ENCODE results near the gene MSX1. TPM values are rescaled to one million over a fixed set of nuclear protein-coding genes. Genes with fewer than 3 reads are reported as not detected.
"Not testable (repeated sequence)": the region's sequence is repeated elsewhere in the genome, so short reads cannot be mapped to it uniquely, and the experiment has no call there.

The MSX1 gene
- total RNA-seq, 6 donors from 2014 or later: 1.1 to 16.8 (median 1.8) TPM; not detected in 1

- DNase-seq: peak in 1 of 2 donors; percentile 62
These were observed 40.9 kb upstream of the MSX1 start for GRCh38 chr4:4818415-4819212.

GRCh38 chr4:4819213-4819606, 40.3 kb upstream of the MSX1 start:
- H3K4me1 ChIP-seq: no peaks in the 10 kb centered on the region
- H3K36me3 ChIP-seq: no peaks in the 10 kb centered on the region
- peaks cover 0 to 5% (median 0%) of the 10 kb centered on the region in 4 donors for H3K9me3 ChIP-seq
- H3K27ac ChIP-seq: no peak overlapping the region
- no peaks in the 10 kb centered on the region for H3K27me3 ChIP-seq
- TF ChIP-seq EP300 (IDR thresholded peaks at IDR 0.05): no peak
- TF ChIP-seq CTCF (IDR thresholded peaks at IDR 0.05): no peak
- no peak for TF ChIP-seq POLR2A (IDR thresholded peaks at IDR 0.05)
- TF ChIP-seq POLR2AphosphoS5 (IDR thresholded peaks at IDR 0.05): no peak
- 59 to 80% methylated on average over 4 to 5 of the region's 5 CpGs for WGBS, 2 donors
- ATAC-seq (ENCODE audit: low FRiP score in 2 of 2) (no peak), DNase-seq (no peak)
- H3K4me3 ChIP-seq: no peak overlapping the region

More at GRCh38 chr4:4818415-4819212, 40.9 kb upstream of the MSX1 start:
- Histone ChIP-seq H3K9me3 (peaks cover 0 to 5% (median 0%) of the 10 kb centered on the region in 4 donors), H3K4me1 (no peaks in the 10 kb centered on the region), H3K27me3 (no peaks in the 10 kb centered on the region), H3K36me3 (no peaks in the 10 kb centered on the region), H3K27ac (no peak overlapping the region), H3K4me3 (no peak overlapping the region)
- 47 to 63% methylated on average over 11 to 17 of the region's 17 CpGs for WGBS, 2 donors
- peak in 1 of 2 donors; percentile 19 for ATAC-seq (ENCODE audit: low FRiP score in 2 of 2)
- TF ChIP-seq CTCF (IDR thresholded peaks at IDR 0.05) (no peak), POLR2A (IDR thresholded peaks at IDR 0.05) (no peak), EP300 (IDR thresholded peaks at IDR 0.05) (no peak), POLR2AphosphoS5 (IDR thresholded peaks at IDR 0.05) (no peak)

- ATAC-seq (ENCODE audit: low FRiP score in 2 of 2) (no peak), DNase-seq (peak in 1 of 2 donors; percentile 66)
- Histone ChIP-seq H3K9me3 (peaks cover 0 to 5% (median 0%) of the 10 kb centered on the region in 4 donors), H3K4me1 (no peaks in the 10 kb centered on the region), H3K27me3 (no peaks in the 10 kb centered on the region), H3K27ac (no peak overlapping the region), H3K4me3 (no peak overlapping the region), H3K36me3 (no peaks in the 10 kb centered on the region)
- 66 to 75% methylated on average over 12 to 14 of the region's 14 CpGs for WGBS, 2 donors
- TF ChIP-seq POLR2A (IDR thresholded peaks at IDR 0.05) (no peak), CTCF (IDR thresholded peaks at IDR 0.05) (no peak), EP300 (IDR thresholded peaks at IDR 0.05) (no peak), POLR2AphosphoS5 (IDR thresholded peaks at IDR 0.05) (no peak)
These were observed 39.2 kb upstream of the MSX1 start for GRCh38 chr4:4820261-4820660.

GRCh38 chr4:4820739-4821138, 38.7 kb upstream of the MSX1 start:
- Histone ChIP-seq H3K4me1 (no peaks in the 10 kb centered on the region), H3K4me3 (no peak overlapping the region), H3K9me3 (peaks cover 0 to 5% (median 0%) of the 10 kb centered on the region in 4 donors), H3K27ac (no peak overlapping the region), H3K27me3 (no peaks in the 10 kb centered on the region), H3K36me3 (no peaks in the 10 kb centered on the region)
- TF ChIP-seq EP300 (IDR thresholded peaks at IDR 0.05): no peak
- TF ChIP-seq CTCF (IDR thresholded peaks at IDR 0.05): no peak
- no peak for TF ChIP-seq POLR2A (IDR thresholded peaks at IDR 0.05)
- no peak for ATAC-seq (ENCODE audit: low FRiP score in 2 of 2)
- 63 to 70% methylated on average over 3 of the region's 3 CpGs for WGBS, 2 donors
- no peak for DNase-seq

- DNase-seq (no peak), ATAC-seq (ENCODE audit: low FRiP score in 2 of 2) (no peak)
- Histone ChIP-seq H3K9me3 (peaks cover 0 to 5% (median 0%) of the 10 kb centered on the region in 4 donors), H3K27me3 (no peaks in the 10 kb centered on the region), H3K27ac (no peak overlapping the region), H3K4me3 (no peak overlapping the region), H3K36me3 (no peaks in the 10 kb centered on the region), H3K4me1 (no peaks in the 10 kb centered on the region)
- TF ChIP-seq POLR2A (IDR thresholded peaks at IDR 0.05) (no peak), CTCF (IDR thresholded peaks at IDR 0.05) (no peak), POLR2AphosphoS5 (IDR thresholded peaks at IDR 0.05) (no peak), EP300 (IDR thresholded peaks at IDR 0.05) (no peak)
These were observed 37.9 kb upstream of the MSX1 start for GRCh38 chr4:4821577-4821976.

- not testable (repeated sequence) for H3K27me3 ChIP-seq; H3K9me3 ChIP-seq; ATAC-seq (ENCODE audit: low FRiP score in 2 of 2); DNase-seq; H3K4me1 ChIP-seq; H3K27ac ChIP-seq; H3K4me3 ChIP-seq; H3K36me3 ChIP-seq
- WGBS, 2 donors: 61% methylated on average over 6 of the region's 6 CpGs; no CpG with 5 or more reads in 1 of the 2 donors
These were observed 37.2 kb upstream of the MSX1 start for GRCh38 chr4:4822286-4822685.

Data from upper lobe of left lung (tissue), 6 donors.